GM12891 (cell line): ENCODE data around the gene PTPRN2.

Source experiments
- POLR2A ChIP-seq: IDR thresholded peaks from 2 replicates; pipeline ENCODE4 v1.6.1; 2011; ENCODE audit warnings: low read depth, low read length, control low read depth
- POLR2AphosphoS5 ChIP-seq: IDR thresholded peaks from 2 replicates; pipeline ENCODE4 v1.6.1; 2011; ENCODE audit warnings: low read depth, low read length, control low read depth

DNA sequence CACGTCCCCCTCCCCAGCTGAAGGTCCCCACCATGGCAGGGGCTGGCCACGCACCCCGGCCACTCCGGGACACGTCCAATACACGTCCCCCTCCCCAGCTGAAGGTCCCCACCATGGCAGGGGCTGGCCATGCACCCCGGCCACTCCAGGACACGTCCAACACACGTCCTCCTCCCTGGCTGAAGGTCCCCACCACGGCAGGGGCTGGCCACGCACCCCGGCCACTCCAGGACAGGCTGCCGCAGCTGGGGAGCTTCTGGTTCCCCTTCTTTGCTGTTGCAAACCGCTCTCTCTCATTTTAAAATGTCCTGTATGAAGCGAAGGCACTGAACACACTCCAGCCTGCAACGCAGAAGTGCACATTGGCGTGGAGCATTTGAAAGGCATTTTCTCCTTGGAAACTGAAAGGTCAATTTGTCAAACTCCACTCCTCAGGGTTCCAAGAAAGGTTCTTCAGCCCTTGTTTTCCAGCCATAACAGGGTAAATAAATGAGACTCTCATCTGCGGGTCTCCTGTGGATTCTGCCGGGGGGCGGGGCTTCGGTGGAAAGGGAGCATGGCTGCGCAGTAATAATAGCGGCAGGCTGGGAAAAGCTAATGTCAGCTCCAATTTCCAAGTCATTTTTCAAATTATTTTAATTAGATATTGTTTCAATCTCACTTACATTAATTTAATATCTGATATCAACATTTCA lies 670.5 kb downstream of the PTPRN2 start:
- TF ChIP-seq POLR2AphosphoS5 (no peak), POLR2A (no peak)
